Endothelial cell of umbilical vein (primary cell): ENCODE data around the gene CD40. TPM values are rescaled to one million over a fixed set of nuclear protein-coding genes. Genes with fewer than 3 reads are reported as not detected.

ENCODE experiments used
- BruUV-seq: library from RNA; stranded (reverse); fragments of 400-500 nt; replicated peaks from 2 replicates; lab custom pipeline; 2021; lab: Mats Ljungman, UMichigan
- CTCF ChIA-PET: fragments of 300-600, 350-600 bp; sonication (Branson Sonifier 250); formaldehyde crosslinking; loops from one replicate; lab custom pipeline; 2021; ENCODE audit warnings: antibody characterized with exemption, inconsistent platforms; lab: Charles Lee
- POLR2A ChIA-PET: fragments of 300-600, 350-600 bp; sonication (Branson Sonifier 250); formaldehyde crosslinking; loops from one replicate; lab custom pipeline; 2021; ENCODE audit warnings: antibody characterized with exemption, inconsistent platforms; lab: Charles Lee
- DNase-seq: peaks from one replicate; pipeline ENCODE4 v3.0.0-alpha.2; 2011; ENCODE audit warnings: low read depth, low spot score
- FAIRE-seq: peaks from 2 replicates; lab custom pipeline; 2011; peaks lifted over from hg19 to GRCh38; lab: Jason Lieb, UNC
- H2AFZ ChIP-seq: 2 replicates; pipeline ENCODE4 v1.6.0; 2012; ENCODE audit warnings: low read depth, low read length, control low read depth, inconsistent platforms
- H3K27ac ChIP-seq: 2 replicates; pipeline ENCODE4 v1.5.1; 2011; ENCODE audit warnings: low read depth, mild to moderate bottlenecking, control low read depth, low read length, moderate library complexity; ENCODE audit not compliant: insufficient read depth
- H3K27me3 ChIP-seq, 2 experiments: 2 replicates each; pipeline versions ENCODE4 v1.6.0 to v1.6.1; 2011; ENCODE audit warnings: low read length in 2 of 2, mixed read lengths in 1 of 2; ENCODE audit not compliant: control insufficient read depth in 2 of 2, insufficient read depth in 2 of 2
- H3K36me3 ChIP-seq, 2 experiments: 2 replicates in 1 of 2; 3 replicates in 1 of 2; pipeline ENCODE4 v1.5.1; 2011; ENCODE audit warnings: low read length in 2 of 2, mild to moderate bottlenecking in 1 of 2, moderate library complexity in 1 of 2; ENCODE audit not compliant: control insufficient read depth in 2 of 2, insufficient read depth in 2 of 2; ENCODE audit errors: extremely low read depth in 1 of 2
- H3K4me1 ChIP-seq: 3 replicates; pipeline ENCODE4 v1.5.1; 2011; ENCODE audit warnings: mild to moderate bottlenecking, low read length; ENCODE audit not compliant: control insufficient read depth, insufficient read depth; ENCODE audit errors: extremely low read depth
- H3K4me2 ChIP-seq: 2 replicates; pipeline ENCODE4 v1.6.1; 2011; ENCODE audit warnings: low read length, control low read depth, mixed read lengths; ENCODE audit not compliant: insufficient read depth
- H3K4me3 ChIP-seq, 3 experiments: fragments of 200-600 bp in 1 of 3; sonication (generic), shearing (Covaris generic) in 1 of 3; replicated peaks in 1 of 3; 2 replicates each; pipeline ENCODE4 v1.5.1; 2011 to 2016; ENCODE audit warnings: control low read depth in 3 of 3, low read length in 3 of 3, mild to moderate bottlenecking in 2 of 3, inconsistent platforms in 1 of 3, low read depth in 1 of 3, moderate library complexity in 1 of 3; ENCODE audit not compliant: insufficient read depth in 1 of 3
- H3K79me2 ChIP-seq: 2 replicates; pipeline ENCODE4 v1.6.0; 2012; ENCODE audit warnings: low read length, inconsistent platforms; ENCODE audit not compliant: control insufficient read depth, insufficient read depth
- H3K9ac ChIP-seq: replicated peaks from 2 replicates; pipeline ENCODE3; 2011; ENCODE audit warnings: low read length, control low read depth; ENCODE audit not compliant: insufficient read depth; ENCODE audit errors: extremely low read depth
- H3K9me1 ChIP-seq: replicated peaks from 3 replicates; pipeline ENCODE4 v1.6.0; 2011; ENCODE audit warnings: mild to moderate bottlenecking, low read length; ENCODE audit not compliant: control insufficient read depth, insufficient read depth; ENCODE audit errors: extremely low read depth
- H3K9me3 ChIP-seq: replicated peaks from 2 replicates; pipeline ENCODE4 v1.5.1; 2012; ENCODE audit warnings: low read length, inconsistent platforms; ENCODE audit not compliant: control insufficient read depth, insufficient read depth
- H4K20me1 ChIP-seq: replicated peaks from 2 replicates; pipeline ENCODE3; 2011; ENCODE audit warnings: mild to moderate bottlenecking, low read length; ENCODE audit not compliant: control insufficient read depth, insufficient read depth; ENCODE audit errors: extremely low read depth
- EZH2 ChIP-seq: IDR thresholded peaks from 2 replicates; pipeline ENCODE4 v1.6.1; 2012; ENCODE audit warnings: borderline replicate concordance, low read depth, mild to moderate bottlenecking, moderate library complexity, low read length, inconsistent platforms; ENCODE audit not compliant: severe bottlenecking
- FOS ChIP-seq: IDR thresholded peaks from 2 replicates; pipeline ENCODE4 v1.6.1; 2011; ENCODE audit warnings: mild to moderate bottlenecking, low read length, moderate library complexity, borderline replicate concordance; ENCODE audit not compliant: insufficient read depth
- GATA2 ChIP-seq: IDR thresholded peaks from 2 replicates; pipeline ENCODE4 v1.7.0; 2011; ENCODE audit warnings: low read depth, mild to moderate bottlenecking, moderate library complexity, mixed read lengths, low read length; ENCODE audit not compliant: insufficient read length, insufficient read depth
- JUN ChIP-seq: IDR thresholded peaks from 2 replicates; pipeline ENCODE4 v1.6.1; 2011; ENCODE audit warnings: borderline replicate concordance, low read depth; ENCODE audit not compliant: insufficient read length, insufficient read depth
- MYC ChIP-seq: IDR thresholded peaks from one replicate; pipeline ENCODE4 v1.6.1; 2011; ENCODE audit warnings: mild to moderate bottlenecking, low read depth, low read length
- POLR2A ChIP-seq: IDR thresholded peaks from 2 replicates; pipeline ENCODE4 v1.6.1; 2012; ENCODE audit warnings: low read depth, mild to moderate bottlenecking, control low read depth, low read length
- POLR2AphosphoS5 ChIP-seq: IDR thresholded peaks from 2 replicates; pipeline ENCODE4 v1.6.1; 2012; ENCODE audit warnings: low read depth, mild to moderate bottlenecking, control low read depth, low read length, moderate library complexity; ENCODE audit not compliant: insufficient read depth
- dilution Hi-C: fragments of 300-500 bp; cut with MboI; formaldehyde crosslinking; loops from one replicate; pipeline ENCODE4 v1.15.0; 2019; ENCODE audit warnings: low sequenced_read_pairs; ENCODE audit not compliant: extremely low pct_ligation_motif_present
- intact Hi-C: fragments of 100-400 bp; cut with micrococcal nuclease; formaldehyde crosslinking; loops from one replicate; pipeline ENCODE4 v1.10.0; 2022
- polyA plus RNA-seq, 4 experiments: library from polyadenylated mRNA; depleted of rRNA in 3 of 4; stranded (reverse) in 3 of 4; unstranded in 1 of 4; fragments of >200 nt; gene quantifications; 2 replicates each; pipeline versions ENCODE4 v1.2.1 to v1.2.3, GENCODE V29; 2011 to 2012; ENCODE audit warnings: missing spikeins in 1 of 4
- total RNA-seq: library from RNA; stranded (reverse); gene quantifications from 2 replicates; pipeline ENCODE4 v1.2.3, GENCODE V29; 2021
- TF ChIP-seq, protein P1 (sequence below), 2 donors: IDR thresholded peaks; 1 replicate in 1 of 2; 2 replicates in 1 of 2; pipeline ENCODE4 v1.5.1; 2011; ENCODE audit warnings: low read length in 2 of 2, mild to moderate bottlenecking in 2 of 2, moderate library complexity in 2 of 2, control low read depth in 1 of 2, inconsistent platforms in 1 of 2, low read depth in 1 of 2; ENCODE audit not compliant: insufficient read depth in 1 of 2; ENCODE audit errors: extremely low read depth in 1 of 2
- TF ChIP-seq, protein P2 (sequence below): IDR thresholded peaks from 2 replicates; pipeline ENCODE4 v1.6.1; 2011; ENCODE audit not compliant: insufficient read depth, insufficient read length

CD40 gene
- total and polyA plus RNA-seq, 2 donors (not counting 3 experiments of a cell fraction or from before 2014, with no cell fraction given) = 36.6 to 38.3 TPM

DNA sequence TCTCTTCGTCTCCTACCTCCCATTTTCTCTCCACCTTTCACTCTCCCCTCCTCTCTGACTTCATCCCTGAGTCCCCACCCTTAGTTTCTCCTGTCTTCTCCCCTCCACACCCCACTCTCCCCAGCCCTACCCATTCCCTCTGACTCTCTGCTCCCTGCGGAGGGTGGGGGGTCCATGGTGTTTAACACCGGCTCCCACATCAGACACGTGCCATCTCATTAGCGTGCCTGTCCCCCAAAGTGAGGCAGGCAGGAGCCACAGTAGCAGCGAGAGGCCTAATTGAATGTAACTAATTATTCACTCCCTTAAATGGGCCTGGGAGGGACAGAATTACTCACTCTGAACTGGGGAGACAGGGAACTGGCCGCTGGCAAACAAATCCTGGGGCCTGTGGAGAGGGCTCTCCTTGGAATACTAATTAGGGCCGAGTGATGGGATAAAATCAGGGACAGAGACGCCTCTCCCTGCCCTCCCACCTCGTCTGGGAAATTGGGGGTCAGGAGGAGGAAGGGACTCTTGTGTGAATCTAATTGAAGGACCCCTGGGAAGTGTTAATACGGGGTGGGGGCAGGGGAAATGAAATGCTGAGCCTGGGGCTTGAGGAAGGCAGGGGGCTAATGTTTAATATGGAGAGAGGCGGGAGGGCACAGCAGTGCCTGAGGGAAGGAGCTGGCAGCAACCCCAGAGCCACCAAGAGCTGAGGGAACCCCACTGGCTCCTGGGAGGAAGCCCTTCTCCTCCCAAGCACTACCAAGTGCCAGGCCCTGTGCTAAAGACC lies 17.9 kb downstream of the CD40 start:
- no peak overlapping the region for H2AFZ ChIP-seq
- no peaks in the 10 kb centered on the region for H3K9me1 ChIP-seq
- peaks cover 3% of the 10 kb centered on the region for H3K4me1 ChIP-seq
- dilution Hi-C loops = no loop called here
- no peak overlapping the region for H3K4me2 ChIP-seq
- no peak overlapping the region for H3K4me3 ChIP-seq
- no peaks in the 10 kb centered on the region for H3K36me3 ChIP-seq
- H4K20me1 ChIP-seq = no peaks in the 10 kb centered on the region
- H3K9ac ChIP-seq = no peak overlapping the region
- FAIRE-seq (no peak), DNase-seq (no peak)
- no TSS peak for BruUV-seq
- TF ChIP-seq GATA2 (no peak), JUN (no peak), MYC (no peak), EZH2 (no peak), POLR2A (no peak), POLR2AphosphoS5 (no peak), FOS (no peak)
- TF ChIP-seq, protein P1, sequence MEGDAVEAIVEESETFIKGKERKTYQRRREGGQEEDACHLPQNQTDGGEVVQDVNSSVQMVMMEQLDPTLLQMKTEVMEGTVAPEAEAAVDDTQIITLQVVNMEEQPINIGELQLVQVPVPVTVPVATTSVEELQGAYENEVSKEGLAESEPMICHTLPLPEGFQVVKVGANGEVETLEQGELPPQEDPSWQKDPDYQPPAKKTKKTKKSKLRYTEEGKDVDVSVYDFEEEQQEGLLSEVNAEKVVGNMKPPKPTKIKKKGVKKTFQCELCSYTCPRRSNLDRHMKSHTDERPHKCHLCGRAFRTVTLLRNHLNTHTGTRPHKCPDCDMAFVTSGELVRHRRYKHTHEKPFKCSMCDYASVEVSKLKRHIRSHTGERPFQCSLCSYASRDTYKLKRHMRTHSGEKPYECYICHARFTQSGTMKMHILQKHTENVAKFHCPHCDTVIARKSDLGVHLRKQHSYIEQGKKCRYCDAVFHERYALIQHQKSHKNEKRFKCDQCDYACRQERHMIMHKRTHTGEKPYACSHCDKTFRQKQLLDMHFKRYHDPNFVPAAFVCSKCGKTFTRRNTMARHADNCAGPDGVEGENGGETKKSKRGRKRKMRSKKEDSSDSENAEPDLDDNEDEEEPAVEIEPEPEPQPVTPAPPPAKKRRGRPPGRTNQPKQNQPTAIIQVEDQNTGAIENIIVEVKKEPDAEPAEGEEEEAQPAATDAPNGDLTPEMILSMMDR (IDR thresholded peaks at IDR 0.05; ENCODE audit: extremely low read depth in 1 of 2, insufficient read depth in 1 of 2, low read depth in 1 of 2, low read length in 2 of 2) = no peak
- TF ChIP-seq, protein P2, sequence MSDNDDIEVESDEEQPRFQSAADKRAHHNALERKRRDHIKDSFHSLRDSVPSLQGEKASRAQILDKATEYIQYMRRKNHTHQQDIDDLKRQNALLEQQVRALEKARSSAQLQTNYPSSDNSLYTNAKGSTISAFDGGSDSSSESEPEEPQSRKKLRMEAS = no peak
- POLR2A ChIA-PET = no interaction called here
- CTCF ChIA-PET = no interaction called here
- H3K27ac ChIP-seq = no peak overlapping the region
- H3K27me3 ChIP-seq = peaks cover 0 to 7% of the 10 kb centered on the region in 2 experiments
- no peaks in the 10 kb centered on the region for H3K9me3 ChIP-seq
- intact Hi-C loops = no loop called here
- H3K79me2 ChIP-seq = no peaks in the 10 kb centered on the region
